ENCODE results near the gene ARHGEF39.

ARHGEF39 gene, protein sequence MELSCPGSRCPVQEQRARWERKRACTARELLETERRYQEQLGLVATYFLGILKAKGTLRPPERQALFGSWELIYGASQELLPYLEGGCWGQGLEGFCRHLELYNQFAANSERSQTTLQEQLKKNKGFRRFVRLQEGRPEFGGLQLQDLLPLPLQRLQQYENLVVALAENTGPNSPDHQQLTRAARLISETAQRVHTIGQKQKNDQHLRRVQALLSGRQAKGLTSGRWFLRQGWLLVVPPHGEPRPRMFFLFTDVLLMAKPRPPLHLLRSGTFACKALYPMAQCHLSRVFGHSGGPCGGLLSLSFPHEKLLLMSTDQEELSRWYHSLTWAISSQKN

DNA sequence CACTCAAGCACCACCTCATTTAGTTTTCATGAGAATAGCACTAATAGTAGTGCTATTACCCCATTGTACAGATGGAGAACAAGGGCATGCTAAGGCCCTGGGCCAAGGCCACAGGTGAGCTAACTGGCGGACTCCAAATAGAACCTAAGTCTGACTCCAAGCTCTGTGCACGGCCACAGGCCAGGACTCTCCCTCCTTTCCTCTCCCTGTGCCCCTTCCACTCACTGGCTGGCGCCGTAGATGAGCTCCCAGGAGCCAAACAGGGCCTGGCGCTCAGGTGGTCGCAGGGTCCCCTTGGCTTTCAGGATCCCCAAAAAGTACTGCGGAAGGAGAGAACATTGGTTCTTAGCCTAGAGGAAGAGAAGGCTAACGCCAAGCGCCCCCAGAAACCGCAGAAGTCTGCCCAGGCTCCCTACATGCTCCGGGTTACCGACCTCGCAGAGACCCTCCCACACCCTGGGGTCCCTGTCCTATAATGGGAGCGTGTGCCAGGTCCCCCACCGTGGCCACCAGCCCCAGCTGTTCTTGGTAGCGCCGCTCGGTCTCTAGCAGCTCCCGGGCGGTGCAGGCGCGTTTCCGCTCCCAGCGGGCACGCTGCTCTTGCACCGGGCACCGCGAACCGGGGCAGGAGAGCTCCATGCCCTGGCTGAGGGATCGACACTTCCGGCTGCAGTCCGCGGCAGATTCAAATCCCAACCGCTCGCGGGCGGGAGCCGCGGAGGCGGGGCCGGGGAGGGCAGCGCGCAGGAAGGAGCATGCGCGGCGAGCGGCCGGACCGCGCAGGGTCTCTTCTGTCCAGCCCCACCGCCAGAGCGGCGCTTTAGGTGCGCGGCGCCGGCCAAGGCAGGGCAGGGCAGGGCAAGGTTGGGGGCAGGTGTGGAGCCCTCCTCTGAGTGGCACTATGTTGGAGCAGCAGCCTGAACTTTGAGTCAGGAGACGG lies at the start of gene ARHGEF39:
TSS of gene ARHGEF39 (minus strand) at position 665 of the 940 bp plus-strand sequence. CDS start at position 639, 26 bp downstream.
- no peak for DNase-seq (ENCODE audit: low read depth, low spot score)

DNA sequence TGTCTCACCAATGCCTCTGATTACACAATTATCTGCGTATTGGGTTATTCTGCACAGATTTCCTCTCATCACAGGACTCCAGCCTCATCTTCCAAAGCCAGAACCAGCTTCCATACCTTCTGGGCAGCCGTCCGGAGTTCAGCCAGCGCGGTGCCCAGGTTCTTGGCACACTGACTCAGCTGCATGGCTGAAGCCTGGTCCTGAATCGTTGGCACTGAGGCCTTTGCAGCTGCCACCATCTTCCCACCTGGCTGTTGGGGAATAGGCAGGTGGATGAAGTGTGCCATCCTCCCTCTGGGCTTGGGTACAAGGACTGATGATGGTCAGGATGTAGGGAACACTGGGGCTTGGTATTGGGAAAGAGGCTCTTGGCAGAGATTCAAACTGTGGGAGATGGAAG lies 49.1 kb upstream of the ARHGEF39 start:
- no peak for DNase-seq (ENCODE audit: low read depth, low spot score)

DNA sequence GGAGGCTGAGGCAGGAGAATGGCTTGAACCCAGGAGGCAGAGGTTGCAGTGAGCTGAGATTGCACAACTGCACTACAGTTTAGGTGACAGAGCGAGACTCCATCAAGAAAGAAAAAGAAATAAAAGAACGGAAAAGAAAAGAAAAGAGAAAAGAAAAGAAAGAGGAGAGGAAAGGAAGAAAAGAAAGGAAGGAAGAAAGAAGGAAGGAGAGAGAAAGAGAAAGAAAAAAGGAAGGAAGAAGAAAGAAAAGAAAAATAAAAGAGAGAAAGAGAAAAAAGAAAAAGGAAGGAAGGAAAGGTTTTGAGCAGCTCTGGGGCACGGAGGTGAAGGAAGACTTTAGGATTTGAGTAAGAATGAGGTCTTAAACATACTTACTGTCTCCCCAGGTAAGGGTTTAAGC lies 48.6 kb upstream of the ARHGEF39 start:
- DNase-seq (ENCODE audit: low read depth, low spot score): no peak

DNA sequence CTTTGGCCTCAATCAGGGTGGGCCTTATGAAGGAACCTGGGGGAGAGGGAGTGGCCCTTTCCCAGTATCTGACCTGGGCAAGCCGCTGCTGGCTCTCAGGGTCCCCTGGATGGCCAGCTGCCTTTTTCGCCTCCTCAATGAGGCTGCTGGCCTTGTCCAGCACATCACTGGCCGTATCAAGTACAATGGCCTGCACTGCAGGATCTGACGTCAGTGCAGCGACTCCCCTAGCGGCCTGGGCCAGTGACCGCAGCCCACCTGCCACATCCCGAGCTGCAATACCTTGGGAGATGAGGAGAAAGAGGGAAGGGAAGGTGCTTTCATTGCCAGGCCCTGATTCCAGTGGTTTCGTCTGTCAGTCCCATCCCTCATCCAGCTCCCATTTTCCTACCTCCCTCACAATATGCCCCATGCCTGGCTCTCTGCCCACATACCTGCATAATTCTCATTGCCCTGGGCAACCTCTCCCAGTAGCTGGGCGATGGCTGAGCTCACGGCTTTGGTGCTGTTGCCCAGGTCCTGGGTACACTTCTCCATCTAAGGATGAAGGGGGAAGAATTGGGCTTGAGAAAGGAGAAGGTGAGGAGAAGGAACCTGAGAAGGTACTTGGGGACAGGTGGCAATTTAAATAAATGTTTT lies 47.9 kb upstream of the ARHGEF39 start:
- DNase-seq (ENCODE audit: low read depth, low spot score): no peak

DNA sequence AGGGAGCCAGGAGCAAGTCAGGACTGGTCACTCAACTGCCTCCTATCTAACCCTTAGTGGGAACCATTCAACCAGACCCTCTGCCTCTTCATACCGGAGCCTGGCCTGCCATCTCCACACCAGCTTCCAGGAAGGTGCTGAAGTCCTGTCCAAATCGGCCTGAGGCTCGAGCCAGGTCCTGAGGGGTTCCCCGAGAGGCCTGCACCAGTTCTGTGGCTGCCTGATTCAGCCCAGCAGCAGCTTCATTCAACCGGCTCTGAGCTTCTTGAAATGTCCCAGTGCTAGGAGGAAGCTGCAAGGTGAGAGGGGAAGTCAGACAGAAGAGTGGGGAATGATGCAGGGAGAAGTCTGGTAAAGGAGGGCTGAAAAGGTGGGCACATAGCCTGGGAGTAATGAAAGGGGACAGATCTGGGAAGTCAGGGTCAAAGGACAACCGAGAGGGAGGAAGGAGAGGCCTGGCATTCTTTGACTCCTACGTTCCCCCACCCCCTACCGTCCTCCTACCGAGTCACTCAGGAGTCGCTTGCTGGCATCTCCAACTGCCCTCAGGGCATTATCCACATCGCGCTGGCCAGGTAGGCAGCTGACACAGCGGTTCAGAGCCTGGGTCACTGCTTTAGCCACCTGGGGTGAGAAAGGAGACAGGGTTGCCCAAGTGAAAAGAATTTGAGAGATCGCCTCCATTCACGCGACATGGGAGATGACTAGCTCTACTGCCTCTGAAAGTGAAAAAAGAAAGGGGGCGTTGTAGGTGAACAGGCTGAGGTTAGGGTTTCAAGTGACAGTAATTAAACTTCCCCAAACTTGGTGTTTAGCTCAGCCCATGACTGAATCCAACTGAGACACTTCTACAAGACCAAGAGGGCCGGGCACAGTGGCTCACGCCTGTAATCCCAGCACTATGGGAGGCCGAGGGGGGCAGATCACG lies 46.8 kb upstream of the ARHGEF39 start:
- no peak for DNase-seq (ENCODE audit: low read depth, low spot score)

DNA sequence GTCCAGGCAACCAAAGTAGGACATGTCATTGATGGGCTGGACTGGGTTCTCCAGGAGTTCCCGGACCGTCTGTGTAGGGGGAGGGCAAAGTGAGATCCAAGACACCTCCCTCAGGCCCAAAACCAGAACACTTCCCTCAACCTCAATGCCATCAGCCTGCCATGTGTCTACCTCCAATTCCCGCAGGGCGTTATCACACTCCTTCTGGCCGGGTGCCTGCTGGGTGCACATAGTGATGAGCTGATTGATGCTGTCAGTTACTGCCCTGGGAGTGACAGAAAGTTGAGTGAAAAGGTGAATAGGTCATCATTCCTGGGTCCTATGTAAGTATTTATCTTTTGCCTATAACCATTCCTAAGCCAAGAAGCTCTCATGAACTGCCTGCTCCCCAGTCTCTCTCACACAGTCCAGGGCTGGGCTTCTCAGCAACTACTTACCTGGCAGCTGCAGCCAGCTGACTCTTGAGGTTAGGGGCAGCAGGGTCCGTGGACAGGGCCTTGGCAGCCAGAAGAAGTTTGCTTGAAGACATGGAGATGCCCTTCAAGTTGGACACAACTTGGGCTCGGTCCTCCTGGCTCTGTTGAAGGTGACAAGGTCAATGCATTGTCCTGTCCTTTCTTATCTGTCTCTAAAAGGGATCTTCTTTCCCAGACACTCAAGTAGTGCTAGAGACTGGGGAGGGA lies 46.0 kb upstream of the ARHGEF39 start:
- no peak for DNase-seq (ENCODE audit: low read depth, low spot score)

DNA sequence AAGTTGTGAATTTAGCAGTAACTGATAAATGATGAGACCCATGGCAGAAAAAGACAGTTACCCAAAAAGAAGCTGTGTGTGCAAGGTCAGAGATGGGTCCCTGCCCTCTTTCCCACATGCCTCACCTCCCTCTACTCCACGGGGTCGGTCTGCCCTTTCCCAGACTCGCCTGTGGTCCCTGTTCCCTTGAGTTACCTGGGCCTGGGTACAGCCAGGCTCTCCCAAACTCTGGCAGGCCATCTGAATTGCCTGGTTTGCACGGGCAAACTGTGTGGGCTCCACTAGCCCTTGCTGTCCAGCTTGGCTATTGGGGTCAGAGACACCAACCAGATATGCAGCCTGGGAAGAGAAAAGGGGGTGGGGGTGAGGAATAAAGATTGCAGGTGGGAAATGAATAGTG lies 43.2 kb upstream of the ARHGEF39 start:
- no peak for DNase-seq (ENCODE audit: low read depth, low spot score)

DNA sequence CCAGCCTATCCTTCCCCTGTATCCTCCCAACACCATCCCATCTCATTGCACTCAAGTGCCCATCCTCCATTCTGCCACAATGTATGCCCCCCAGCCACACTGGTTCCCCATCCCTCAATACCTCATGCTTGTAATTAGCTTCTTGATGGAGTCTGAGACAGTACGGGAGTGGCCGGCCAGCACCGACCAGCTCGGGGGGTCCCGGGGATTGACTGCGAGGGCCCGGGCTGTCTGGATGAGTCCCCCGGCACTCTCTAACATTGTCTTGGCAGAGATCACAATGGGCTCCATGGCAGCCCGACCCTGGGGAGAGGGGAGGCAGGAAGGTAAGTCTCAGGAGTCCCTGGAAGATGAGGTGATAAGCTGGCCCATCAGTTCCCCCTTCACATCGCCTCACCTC lies 42.0 kb upstream of the ARHGEF39 start:
- no peak for DNase-seq (ENCODE audit: low read depth, low spot score)

DNA sequence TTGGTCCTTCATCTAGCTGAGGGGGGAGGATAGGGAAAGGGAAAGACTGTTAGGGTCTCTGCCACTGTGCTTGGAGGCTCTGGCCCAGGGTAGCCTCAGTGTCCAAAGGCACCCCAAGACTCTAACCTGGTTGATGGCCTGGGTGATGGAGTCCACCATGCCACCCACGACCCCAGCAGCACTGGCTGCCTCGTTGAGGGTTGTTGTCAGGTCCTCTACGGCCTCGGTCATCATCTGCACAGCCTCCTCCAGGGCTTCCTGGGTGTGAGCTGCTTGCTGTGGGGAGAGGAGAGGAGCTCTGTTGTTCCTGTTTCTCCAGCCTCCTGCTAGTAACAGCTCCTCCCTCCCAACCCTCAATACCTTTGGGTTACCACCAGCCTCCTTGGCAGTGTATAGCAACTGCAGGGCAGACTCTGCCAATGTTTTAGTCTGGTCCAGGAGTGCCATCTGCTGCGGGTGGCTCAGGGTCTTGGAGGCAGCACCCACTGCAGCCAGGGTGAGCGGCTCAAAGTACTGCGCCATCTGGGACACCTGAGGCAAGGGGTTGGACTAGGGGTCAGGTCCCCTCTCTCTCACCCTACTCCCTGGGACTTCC lies 40.9 kb upstream of the ARHGEF39 start:
- DNase-seq (ENCODE audit: low read depth, low spot score): no peak

DNA sequence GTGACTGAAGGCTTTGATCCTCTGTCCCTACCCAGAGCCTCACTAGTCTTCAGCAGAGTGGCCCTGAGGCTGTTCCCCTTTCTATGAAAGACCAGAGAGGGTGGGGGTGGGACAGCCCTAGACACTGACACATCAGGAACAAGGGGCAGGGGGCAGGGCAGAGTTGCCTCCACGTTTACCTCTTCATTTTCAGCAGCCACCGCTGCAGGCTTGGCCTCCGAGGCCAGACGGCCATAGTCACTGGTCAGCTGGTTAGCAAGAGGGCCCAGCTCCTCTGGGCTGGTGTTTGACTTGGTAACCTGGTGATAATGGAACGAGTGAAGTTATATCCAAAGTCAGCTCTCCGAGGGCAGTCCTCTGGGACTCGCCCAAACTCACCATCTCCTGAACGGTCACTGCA lies 40.4 kb upstream of the ARHGEF39 start:
- DNase-seq (ENCODE audit: low read depth, low spot score): no peak

DNA sequence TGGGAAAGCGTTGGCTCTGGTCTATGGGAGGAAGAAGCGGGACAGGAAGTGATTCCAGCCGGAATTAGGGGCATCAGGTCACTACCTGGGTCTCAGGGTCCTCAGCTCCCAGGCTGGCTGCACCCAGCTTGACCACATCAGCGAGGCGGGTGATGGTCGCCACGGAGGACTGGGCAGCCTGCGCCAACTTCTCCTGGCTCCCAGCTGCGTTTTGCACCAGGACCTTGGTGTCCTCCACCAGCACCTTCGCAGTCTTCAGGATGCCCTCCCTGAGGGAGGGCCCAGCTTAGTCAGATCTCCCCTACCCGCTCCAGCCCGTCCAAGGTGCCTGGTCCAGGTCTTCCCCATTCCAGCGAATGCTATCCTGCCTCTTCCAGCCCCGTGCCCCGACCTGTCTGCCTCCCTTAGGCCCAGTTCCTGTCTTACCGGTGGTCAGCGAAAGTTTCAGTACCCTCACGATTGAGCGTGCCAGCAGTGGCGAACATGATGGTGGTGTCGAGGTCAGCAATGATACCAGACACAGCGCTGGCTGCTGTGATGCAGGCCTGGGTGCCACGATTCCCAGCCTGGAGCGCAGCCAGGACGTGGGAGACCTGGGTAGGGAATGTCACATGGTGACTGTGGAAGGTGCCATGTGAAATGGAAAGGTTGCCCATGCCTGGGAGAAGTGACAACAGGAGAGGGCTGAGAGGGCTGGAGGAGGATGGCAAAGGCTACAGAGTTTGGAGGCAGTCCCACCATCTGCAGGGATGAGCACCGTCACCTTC lies 39.1 kb upstream of the ARHGEF39 start:
- DNase-seq (ENCODE audit: low read depth, low spot score): no peak

DNA sequence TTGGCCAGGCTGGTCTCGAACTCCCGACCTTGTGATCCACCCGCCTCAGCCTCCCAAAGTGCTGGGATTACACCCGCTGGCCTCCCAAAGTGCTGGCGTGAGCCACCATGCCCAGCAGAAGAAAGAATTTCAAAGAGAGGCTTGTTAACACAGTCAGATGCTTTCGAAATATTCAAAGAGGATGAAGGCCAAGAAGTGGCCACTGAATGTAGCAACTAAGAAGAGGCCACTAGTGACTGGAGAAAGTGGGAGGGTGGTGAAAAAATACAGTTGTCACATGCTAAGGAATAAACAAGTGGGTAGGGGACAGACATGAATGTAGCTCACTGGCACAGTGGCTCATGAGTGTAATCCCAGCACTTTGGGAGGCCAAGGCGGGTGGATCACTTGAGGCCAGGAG lies 37.7 kb upstream of the ARHGEF39 start:
- no peak for DNase-seq (ENCODE audit: low read depth, low spot score)

DNA sequence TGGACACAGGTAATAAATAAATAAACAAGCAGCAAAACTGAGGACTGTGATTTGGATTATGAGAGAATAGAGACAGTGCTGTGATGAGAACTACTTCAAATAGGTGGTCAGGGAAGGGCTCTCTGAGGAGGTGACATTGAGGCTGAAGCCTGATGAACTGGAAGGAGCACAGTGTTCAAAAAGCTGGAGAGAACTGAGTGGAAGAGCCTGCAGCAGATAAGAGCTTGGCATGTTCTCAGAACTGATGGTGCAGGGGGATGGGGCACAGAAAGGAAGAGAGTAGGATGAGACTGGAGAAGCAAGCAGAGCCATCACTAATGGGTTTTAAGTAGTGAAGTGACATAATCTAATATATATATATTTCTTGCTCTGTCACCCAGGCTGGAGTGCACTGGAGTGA lies 35.9 kb upstream of the ARHGEF39 start:
- DNase-seq (ENCODE audit: low read depth, low spot score): no peak

DNA sequence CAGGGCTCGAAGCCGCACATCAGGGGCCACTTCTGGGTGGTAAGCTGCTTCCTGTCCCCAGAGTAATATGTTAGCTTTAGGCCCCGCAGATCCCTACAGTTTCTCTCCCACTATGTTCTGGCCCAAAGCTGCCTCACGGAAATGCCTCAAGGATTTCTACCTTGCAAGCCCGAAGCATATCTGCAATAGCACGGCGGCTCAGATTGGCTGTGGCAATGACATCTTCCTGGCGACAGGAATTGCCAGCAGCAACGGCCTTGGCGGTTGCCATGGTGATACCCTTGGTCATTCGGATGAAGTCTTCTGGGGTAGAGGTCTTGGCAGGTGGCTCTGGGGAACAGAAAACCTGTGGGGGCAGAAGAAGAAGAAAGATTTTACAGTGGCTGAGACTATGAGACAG lies 35.0 kb upstream of the ARHGEF39 start:
- DNase-seq (ENCODE audit: low read depth, low spot score): no peak

DNA sequence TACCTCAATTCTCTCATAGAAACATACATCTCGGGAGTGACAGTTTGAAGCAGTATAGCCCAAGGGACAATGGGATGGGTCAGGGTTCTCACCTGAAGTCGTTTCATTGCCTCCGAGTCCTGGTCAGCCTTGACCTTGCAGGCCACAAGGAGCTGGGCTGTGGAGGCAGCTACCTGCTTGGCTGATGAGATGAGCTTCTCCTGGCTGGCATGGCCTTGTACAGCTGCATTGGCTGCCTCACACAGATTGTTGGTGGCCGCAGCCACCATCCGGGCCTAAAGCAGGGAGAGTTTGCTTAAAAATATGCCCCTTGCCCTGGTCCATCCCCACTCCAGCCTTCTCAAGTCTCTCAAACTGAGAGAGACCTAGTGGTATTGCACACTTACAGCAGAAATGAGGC lies 33.2 kb upstream of the ARHGEF39 start:
- DNase-seq (ENCODE audit: low read depth, low spot score): no peak

DNA sequence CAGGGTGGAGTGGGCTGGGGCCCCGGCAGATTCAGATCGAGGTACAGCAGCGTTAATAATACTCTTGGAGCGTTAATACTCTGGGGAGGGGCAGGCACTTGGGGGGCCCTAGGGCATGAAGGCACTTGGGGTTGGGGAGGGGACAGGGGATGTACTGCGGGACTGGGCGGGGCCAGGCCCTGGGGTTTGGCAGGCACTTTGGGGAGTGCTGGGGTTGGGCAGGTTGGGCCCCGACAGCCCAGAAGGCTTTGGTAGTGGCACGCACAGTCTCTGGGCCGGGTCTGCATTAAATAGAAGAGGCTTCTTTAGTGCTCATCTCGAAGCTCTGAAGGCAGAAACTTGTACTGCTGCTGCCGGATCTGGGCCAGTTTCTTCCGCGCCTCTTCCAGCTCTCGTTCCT lies 32.5 kb upstream of the ARHGEF39 start:
- DNase-seq (ENCODE audit: low read depth, low spot score): no peak

DNA sequence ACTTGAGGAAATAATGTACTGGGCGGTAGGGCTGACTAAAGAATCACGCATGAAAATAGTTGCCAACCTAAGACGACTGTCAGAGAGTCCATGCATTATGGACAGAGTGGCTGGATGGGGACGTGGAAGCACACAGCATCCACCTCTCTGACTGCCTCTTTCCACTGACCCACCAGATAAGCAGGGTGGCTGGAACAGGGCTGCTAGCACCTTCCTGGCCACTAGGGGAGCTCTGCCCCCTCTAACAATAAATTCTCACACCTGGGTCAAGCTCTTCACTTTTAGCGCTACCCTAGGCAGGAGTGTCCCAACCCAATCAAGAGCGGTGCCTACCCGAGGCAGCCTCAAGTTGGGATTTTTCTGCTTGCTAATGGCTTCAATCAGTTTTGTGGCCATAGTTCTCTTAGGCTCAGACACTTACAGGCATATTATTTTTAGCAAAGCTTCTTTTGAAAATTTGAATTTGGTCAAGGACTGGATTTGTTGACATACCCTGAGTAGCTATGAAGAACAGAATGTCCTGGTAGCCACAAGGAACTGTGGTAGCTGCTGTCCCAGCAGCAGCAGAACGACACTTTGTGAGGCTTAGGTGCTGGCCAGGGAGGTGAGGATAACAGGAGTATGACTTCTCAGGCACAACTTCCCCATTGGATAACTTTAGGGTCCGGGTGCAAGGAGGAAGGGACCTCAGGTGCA lies 31.7 kb upstream of the ARHGEF39 start:
- peak; percentile 20 for DNase-seq (ENCODE audit: low read depth, low spot score)

DNA sequence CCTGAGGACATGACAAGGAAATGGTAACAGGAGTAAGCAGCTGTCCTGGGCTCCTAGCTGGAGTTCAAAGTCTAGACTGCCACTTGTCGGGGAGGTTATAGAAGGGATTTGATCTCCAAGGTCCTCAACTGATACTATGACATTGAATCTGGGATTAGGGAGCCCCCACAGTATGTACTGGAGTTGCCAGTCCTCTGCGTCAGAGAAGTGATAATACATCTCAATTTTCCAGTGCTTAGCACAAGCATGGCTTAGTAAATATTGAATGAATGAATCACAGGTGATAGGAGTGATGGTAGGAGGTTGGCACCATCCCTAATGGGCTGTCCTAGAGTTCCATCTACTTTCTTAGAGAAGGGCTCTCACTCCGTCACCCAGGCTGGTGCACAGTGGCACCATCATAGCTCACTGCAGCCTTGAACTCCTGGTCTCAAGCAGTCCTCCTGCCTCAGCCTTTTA lies 31.0 kb upstream of the ARHGEF39 start:
- no peak for DNase-seq (ENCODE audit: low read depth, low spot score)

Measured in activated naive CD8-positive, alpha-beta T cell treated with anti-CD3 and anti-CD28 coated beads, Interleukin-2, amount 50 U/mL, for 16 hours (primary cell).